Measurements from ENCODE around the gene RNASE13.

Gene RNASE13

DNA sequence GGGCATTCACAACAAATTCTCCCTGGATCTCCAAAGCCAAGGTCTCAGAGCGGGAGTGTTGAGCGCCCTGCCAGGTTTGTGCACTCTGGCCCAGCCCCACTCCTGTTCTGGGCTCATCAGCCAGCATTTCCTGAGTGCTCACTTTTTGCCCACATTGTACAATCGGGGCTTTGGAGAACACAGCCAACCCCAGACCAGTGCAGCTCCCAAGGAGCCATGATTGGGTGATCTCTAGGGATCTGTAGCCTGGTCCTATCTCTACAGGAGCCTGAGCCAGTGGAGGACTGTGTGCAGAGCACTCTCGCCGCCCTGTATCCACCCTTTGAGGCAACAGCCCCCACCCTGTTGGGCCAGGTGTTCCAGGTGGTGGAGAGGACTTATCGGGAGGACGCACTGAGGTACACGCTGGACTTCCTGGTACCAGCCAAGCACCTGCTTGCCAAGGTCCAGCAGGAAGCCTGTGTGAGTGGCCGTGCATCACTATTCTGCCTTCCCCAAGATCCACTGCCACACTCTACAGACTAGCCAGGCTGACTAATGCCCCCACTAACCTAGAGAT lies 38.3 kb upstream of the RNASE13 start:
- DNase-seq, result no peak
- Histone ChIP-seq H3K27me3 (replicated peaks) (no peaks in the 10 kb centered on the region), H3K27ac (peak overlapping the region; percentile 90), H3K36me3 (replicated peaks) (peaks cover 47% of the 10 kb centered on the region), H3K4me3 (ENCODE audit: low read depth, low read length) (no peak overlapping the region)
- TF ChIP-seq, protein P1, sequence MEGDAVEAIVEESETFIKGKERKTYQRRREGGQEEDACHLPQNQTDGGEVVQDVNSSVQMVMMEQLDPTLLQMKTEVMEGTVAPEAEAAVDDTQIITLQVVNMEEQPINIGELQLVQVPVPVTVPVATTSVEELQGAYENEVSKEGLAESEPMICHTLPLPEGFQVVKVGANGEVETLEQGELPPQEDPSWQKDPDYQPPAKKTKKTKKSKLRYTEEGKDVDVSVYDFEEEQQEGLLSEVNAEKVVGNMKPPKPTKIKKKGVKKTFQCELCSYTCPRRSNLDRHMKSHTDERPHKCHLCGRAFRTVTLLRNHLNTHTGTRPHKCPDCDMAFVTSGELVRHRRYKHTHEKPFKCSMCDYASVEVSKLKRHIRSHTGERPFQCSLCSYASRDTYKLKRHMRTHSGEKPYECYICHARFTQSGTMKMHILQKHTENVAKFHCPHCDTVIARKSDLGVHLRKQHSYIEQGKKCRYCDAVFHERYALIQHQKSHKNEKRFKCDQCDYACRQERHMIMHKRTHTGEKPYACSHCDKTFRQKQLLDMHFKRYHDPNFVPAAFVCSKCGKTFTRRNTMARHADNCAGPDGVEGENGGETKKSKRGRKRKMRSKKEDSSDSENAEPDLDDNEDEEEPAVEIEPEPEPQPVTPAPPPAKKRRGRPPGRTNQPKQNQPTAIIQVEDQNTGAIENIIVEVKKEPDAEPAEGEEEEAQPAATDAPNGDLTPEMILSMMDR (IDR thresholded peaks at IDR 0.05; ENCODE audit: low read depth, low read length, missing control alignments), result no peak
- in situ Hi-C loops (cut with HindIII; ENCODE audit: low pct_ligation_motif_present, low sequenced_read_pairs), result no loop called here

DNA sequence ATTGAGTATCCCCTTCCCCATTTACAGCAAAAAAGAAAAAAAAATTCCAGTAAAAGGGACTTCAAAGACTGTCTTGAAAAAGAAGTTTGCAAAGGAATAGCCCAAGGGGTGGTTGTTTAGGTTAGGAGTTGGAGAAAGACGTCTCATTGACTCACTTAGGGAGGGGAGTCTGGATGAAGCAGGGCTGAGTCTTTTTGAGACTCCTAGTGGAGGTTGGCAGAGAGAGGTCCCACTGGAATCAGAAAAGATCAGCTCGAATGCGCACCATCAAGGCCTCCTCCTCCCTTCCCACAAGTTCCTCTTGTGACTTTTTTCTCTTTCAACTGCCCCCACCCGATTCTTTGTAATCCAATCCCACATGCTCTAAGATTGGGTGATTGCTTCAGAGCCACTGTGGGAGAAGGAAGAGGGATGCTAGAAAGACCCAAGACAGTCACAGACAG lies 37.4 kb upstream of the RNASE13 start:
- in situ Hi-C loops (cut with HindIII; ENCODE audit: low pct_ligation_motif_present, low sequenced_read_pairs), result no loop called here
- peak overlapping the region; percentile 83 for H3K4me3 ChIP-seq (ENCODE audit: low read depth, low read length)
- H3K27me3 ChIP-seq (replicated peaks), result no peaks in the 10 kb centered on the region
- peak overlapping the region; percentile 90 for H3K27ac ChIP-seq
- DNase-seq, result peak; percentile 70
- peaks cover 41% of the 10 kb centered on the region for H3K36me3 ChIP-seq (replicated peaks)
- TF ChIP-seq, protein P1 (IDR thresholded peaks at IDR 0.05; ENCODE audit: low read depth, low read length, missing control alignments), result peak; percentile 41

- peak; percentile 90 for DNase-seq
- in situ Hi-C loops (cut with HindIII; ENCODE audit: low pct_ligation_motif_present, low sequenced_read_pairs), result no loop called here
- peak overlapping the region; percentile 90 for H3K27ac ChIP-seq
- peak overlapping the region; percentile 83 for H3K4me3 ChIP-seq (ENCODE audit: low read depth, low read length)
- H3K27me3 ChIP-seq (replicated peaks), result no peaks in the 10 kb centered on the region
- H3K36me3 ChIP-seq (replicated peaks), result peaks cover 36% of the 10 kb centered on the region
- TF ChIP-seq, protein P1 (IDR thresholded peaks at IDR 0.05; ENCODE audit: low read depth, low read length, missing control alignments), result no peak
These were observed 36.8 kb upstream of the RNASE13 start for GRCh38 chr14:21071225-21072030.

DNA sequence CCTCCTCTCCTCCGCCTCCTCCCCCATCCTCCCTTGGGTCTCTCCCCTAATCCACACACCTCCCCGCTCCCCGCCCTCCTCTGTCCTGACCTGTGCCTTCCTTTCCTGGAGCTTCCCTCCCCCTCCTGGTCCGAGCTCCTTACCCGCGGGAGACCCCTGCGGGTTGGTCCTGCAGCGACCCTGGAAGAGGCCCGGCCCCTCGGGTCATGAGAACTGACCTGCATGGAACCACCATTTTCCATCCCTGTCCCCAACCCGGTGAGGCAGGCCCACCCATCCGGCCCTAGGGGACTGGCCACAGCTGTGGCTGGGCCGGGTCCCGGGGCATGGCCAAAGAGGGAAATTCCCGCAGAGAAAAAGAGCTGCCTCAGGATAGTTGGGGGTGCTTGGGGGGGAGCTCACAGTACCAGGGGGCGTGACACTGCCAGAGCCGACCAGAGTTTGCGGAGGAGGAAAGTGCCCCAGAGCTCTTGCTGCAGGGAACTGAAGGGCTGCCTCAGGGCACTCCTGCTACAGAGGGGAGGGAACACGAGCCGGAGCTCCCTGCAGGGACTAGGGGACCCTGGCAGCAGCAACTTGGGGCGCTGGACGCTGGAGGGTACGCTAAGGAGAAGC lies 36.1 kb upstream of the RNASE13 start:
- DNase-seq, result peak; percentile 24
- TF ChIP-seq, protein P1 (IDR thresholded peaks at IDR 0.05; ENCODE audit: low read depth, low read length, missing control alignments), result peak; percentile 11

GRCh38 chr14:21070083-21070609 lies 35.5 kb upstream of the RNASE13 start, which contains the start of gene ARHGEF40:
Gene ARHGEF40, plus strand, starts transcription at chr14:21070304. Its CDS starts 93 bp downstream, at chr14:21070397.
- peak within 1 kb of the TSS; percentile 90 for H3K27ac ChIP-seq
- H3K27me3 ChIP-seq (replicated peaks), result no peaks in the 10 kb centered on the region
- in situ Hi-C loops (cut with HindIII; ENCODE audit: low pct_ligation_motif_present, low sequenced_read_pairs), result no loop called here
- peak; percentile 14 for DNase-seq
- H3K36me3 ChIP-seq (replicated peaks), result peaks cover 23% of the 10 kb centered on the region
- TF ChIP-seq, protein P1 (IDR thresholded peaks at IDR 0.05; ENCODE audit: low read depth, low read length, missing control alignments), result no peak
- peak within 1 kb of the TSS; percentile 83 for H3K4me3 ChIP-seq (ENCODE audit: low read depth, low read length)

More for the DNA sequence above, 36.1 kb upstream of the RNASE13 start:
- peaks cover 29% of the 10 kb centered on the region for H3K36me3 ChIP-seq (replicated peaks)
- H3K27ac ChIP-seq, result peak overlapping the region; percentile 90
- peak overlapping the region; percentile 83 for H3K4me3 ChIP-seq (ENCODE audit: low read depth, low read length)
- in situ Hi-C loops (cut with HindIII; ENCODE audit: low pct_ligation_motif_present, low sequenced_read_pairs), result no loop called here
- H3K27me3 ChIP-seq (replicated peaks), result no peaks in the 10 kb centered on the region

Measured in brain microvascular endothelial cell (primary cell).